GM23248 (cell line): ENCODE data around the gene RASAL2. TPM values are rescaled to one million over a fixed set of nuclear protein-coding genes. Genes with fewer than 3 reads are reported as not detected.

Experiments
- DNase-seq: peaks from one replicate; pipeline ENCODE4 v3.0.0-alpha.2; 2015
- H2AFZ ChIP-seq: fragments of 200-600 bp; sonication (generic); 2 replicates; pipeline ENCODE4 v1.6.1; 2016; ENCODE audit warnings: antibody characterized with exemption
- H3F3A ChIP-seq: fragments of 200-600 bp; sonication (generic); 2 replicates; pipeline ENCODE4 v1.6.1; 2016; ENCODE audit warnings: mild to moderate bottlenecking, antibody characterized with exemption, mixed run types; ENCODE audit not compliant: insufficient read depth
- H3K27ac ChIP-seq: fragments of 200-600 bp; sonication (generic); 2 replicates; pipeline ENCODE4 v1.5.1; 2016; ENCODE audit warnings: mild to moderate bottlenecking
- H3K27me3 ChIP-seq: fragments of 200-600 bp; sonication (generic); replicated peaks from 2 replicates; pipeline ENCODE4 v1.6.1; 2016; ENCODE audit warnings: mild to moderate bottlenecking; ENCODE audit not compliant: insufficient read depth
- H3K36me3 ChIP-seq: fragments of 200-600 bp; sonication (generic); 2 replicates; pipeline ENCODE4 v1.6.1; 2016; ENCODE audit warnings: low read depth, mild to moderate bottlenecking
- H3K4me1 ChIP-seq: fragments of 200-600 bp; sonication (generic); 2 replicates; pipeline ENCODE4 v1.6.1; 2016; ENCODE audit warnings: mild to moderate bottlenecking; ENCODE audit not compliant: insufficient read depth
- H3K4me2 ChIP-seq: fragments of 200-600 bp; sonication (generic); one replicate; pipeline ENCODE4 v1.6.1; 2016; ENCODE audit warnings: mild to moderate bottlenecking; ENCODE audit not compliant: unreplicated experiment
- H3K4me3 ChIP-seq: fragments of 200-600 bp; sonication (generic); 2 replicates; pipeline ENCODE4 v1.5.1; 2016; ENCODE audit warnings: mild to moderate bottlenecking
- H3K79me2 ChIP-seq: fragments of 200-600 bp; sonication (generic); 2 replicates; pipeline ENCODE4 v1.6.1; 2016; ENCODE audit warnings: mild to moderate bottlenecking; ENCODE audit not compliant: insufficient read depth
- H3K9ac ChIP-seq: fragments of 200-600 bp; sonication (generic); 2 replicates; pipeline ENCODE4 v1.6.1; 2016; ENCODE audit warnings: mild to moderate bottlenecking
- H3K9me2 ChIP-seq: fragments of 200-600 bp; sonication (generic); 2 replicates; pipeline ENCODE4 v1.6.1; 2016; ENCODE audit warnings: mixed run types, mild to moderate bottlenecking, moderate library complexity; ENCODE audit not compliant: insufficient read depth
- H3K9me3 ChIP-seq: fragments of 200-600 bp; sonication (generic); one replicate; pipeline ENCODE4 v1.6.1; 2017; ENCODE audit warnings: low read depth
- H4K20me1 ChIP-seq: fragments of 200-600 bp; sonication (generic); 2 replicates; pipeline ENCODE4 v1.6.0; 2016; ENCODE audit not compliant: insufficient read depth
- EZH2 ChIP-seq: fragments of 200-600 bp; sonication (generic); IDR thresholded peaks from 2 replicates; pipeline ENCODE4 v1.6.1; 2018; ENCODE audit warnings: antibody characterized with exemption, mild to moderate bottlenecking; ENCODE audit not compliant: insufficient read depth, poor library complexity, severe bottlenecking
- EZH2phosphoT487 ChIP-seq: fragments of 200-600 bp; sonication (generic); IDR thresholded peaks from 2 replicates; pipeline ENCODE4 v1.6.1; 2018; ENCODE audit warnings: antibody characterized with exemption, moderate library complexity, mild to moderate bottlenecking, low read depth; ENCODE audit not compliant: insufficient read depth
- whole genome bisulfite sequencing, 2 experiments: methylation state at CpG; one replicate each; pipeline ENCODE4 v1.1.6; 2015 to 2017; ENCODE audit warnings: low lambda C conversion rate in 2 of 2, low coverage in 1 of 2; ENCODE audit errors: missing lambda C conversion rate in 2 of 2; 5-methylcytosine and 5-hydroxymethylcytosine counted together
- in situ Hi-C: fragments of 300-500 bp; cut with MboI; formaldehyde crosslinking; loops from 2 replicates; pipeline ENCODE4 v1.15.0; 2020
- polyA plus RNA-seq: library from polyadenylated mRNA; unstranded; fragments of >200 nt; fragmentation: Nextera tagmentation; extraction: Ambion mirVana; gene quantifications from 2 replicates; pipeline ENCODE4 v1.2.1, GENCODE V29; 2016
- total RNA-seq: library from RNA; depleted of rRNA; stranded (reverse); fragments of >200 nt; shearing (Covaris generic); gene quantifications from 2 replicates; pipeline ENCODE4 v1.2.3, GENCODE V29; 2014

The RASAL2 gene
- total and polyA plus RNA-seq, 2 experiments from 2014 or later, result 10.1 to 23.1 TPM

DNA sequence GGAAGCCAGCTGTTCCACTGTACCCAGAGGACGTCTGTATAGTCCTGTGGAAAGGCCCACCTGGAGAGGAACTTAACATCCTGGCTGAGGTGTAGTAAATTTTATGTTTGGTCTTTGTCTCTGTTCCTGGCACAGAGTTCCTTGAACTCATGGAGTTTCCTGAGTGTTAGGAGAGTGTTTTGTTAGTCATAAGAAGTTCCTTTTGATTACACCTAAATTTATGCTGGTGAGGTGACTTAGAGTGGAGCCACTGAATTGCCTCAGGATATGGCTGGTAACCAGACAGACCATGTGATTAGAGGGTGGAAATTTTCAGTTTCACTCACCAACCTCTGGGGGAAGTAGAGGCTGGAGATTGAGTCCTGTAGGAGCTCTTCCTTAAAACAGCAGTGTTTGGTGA is 57.9 kb downstream of the RASAL2 start:
- Histone ChIP-seq H3K27ac (no peak overlapping the region), H2AFZ (no peak overlapping the region), H3K4me2 (no peak overlapping the region), H4K20me1 (no peaks in the 10 kb centered on the region), H3K36me3 (no peaks in the 10 kb centered on the region), H3K79me2 (peaks cover 100% of the 10 kb centered on the region), H3K4me1 (peaks cover 15% of the 10 kb centered on the region; the same call in 1 of the 2 replicates), H3K4me3 (no peak overlapping the region), H3K27me3 (no peaks in the 10 kb centered on the region), H3K9me2 (no peaks in the 10 kb centered on the region), H3K9ac (no peak overlapping the region), H3K9me3 (no peaks in the 10 kb centered on the region), H3F3A (no peaks in the 10 kb centered on the region)
- WGBS, 2 experiments, result 95 to 100% methylated on average over 1 of the region's 1 CpG
- peak; percentile 17 for DNase-seq
- TF ChIP-seq EZH2phosphoT487 (no peak), EZH2 (no peak)
- in situ Hi-C loops, result no loop called here

DNA sequence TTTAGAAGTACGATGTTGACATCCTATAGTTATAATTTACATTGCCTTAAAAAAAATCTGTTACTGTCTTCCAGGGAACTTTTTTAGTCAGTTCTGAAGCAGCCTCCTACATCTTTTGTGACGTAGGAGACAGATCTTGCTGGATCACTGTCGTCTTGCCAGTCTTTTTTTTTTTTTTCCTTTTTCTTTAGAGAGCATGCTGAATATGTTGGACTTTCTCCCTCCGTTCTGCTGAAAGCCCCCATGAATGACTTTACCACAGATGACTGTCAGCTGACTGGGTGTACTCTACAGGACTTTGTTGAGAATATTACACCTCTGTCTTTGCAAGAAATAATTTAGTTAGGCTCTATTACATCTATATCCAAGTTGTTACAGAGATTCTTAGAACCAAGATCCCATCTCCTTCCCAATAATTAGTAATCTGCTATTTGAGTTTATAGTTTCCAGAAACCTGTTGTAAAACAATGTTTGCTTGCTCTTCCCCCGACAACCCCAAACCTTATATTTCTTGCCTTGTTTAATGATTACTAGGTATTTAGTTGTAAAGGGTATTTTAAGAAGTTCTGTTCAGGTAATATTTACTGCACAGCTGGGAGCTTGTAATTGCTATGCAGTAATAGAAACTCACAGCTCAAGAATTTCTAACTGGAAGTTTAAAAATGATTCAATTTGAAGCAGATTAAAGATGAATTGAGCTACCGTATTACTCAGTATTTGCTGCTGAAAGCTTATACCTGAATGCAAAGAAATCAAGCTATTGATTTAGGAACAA is 61.8 kb downstream of the RASAL2 start:
- 94 to 98% methylated on average over 6 of the region's 6 CpGs for WGBS, 2 experiments
- DNase-seq, result peak; percentile 10
- Histone ChIP-seq H3K27me3 (no peaks in the 10 kb centered on the region), H3K4me1 (peaks cover 19% of the 10 kb centered on the region; the same call in 1 of the 2 replicates), H3K27ac (no peak overlapping the region), H3K9me3 (no peaks in the 10 kb centered on the region), H3K9ac (no peak overlapping the region), H2AFZ (no peak overlapping the region), H3K9me2 (no peaks in the 10 kb centered on the region), H3K4me2 (peak overlapping the region; percentile 13), H4K20me1 (no peaks in the 10 kb centered on the region; the same call in 1 of the 2 replicates), H3K4me3 (no peak overlapping the region), H3K36me3 (no peaks in the 10 kb centered on the region), H3F3A (0 out of 2 replicates have a peak, but pooled peaks cover 1% of the 10 kb centered on the region), H3K79me2 (peaks cover 100% of the 10 kb centered on the region)
- in situ Hi-C loops, result no loop called here
- TF ChIP-seq EZH2phosphoT487, result no peak
- TF ChIP-seq EZH2, result no peak

DNA sequence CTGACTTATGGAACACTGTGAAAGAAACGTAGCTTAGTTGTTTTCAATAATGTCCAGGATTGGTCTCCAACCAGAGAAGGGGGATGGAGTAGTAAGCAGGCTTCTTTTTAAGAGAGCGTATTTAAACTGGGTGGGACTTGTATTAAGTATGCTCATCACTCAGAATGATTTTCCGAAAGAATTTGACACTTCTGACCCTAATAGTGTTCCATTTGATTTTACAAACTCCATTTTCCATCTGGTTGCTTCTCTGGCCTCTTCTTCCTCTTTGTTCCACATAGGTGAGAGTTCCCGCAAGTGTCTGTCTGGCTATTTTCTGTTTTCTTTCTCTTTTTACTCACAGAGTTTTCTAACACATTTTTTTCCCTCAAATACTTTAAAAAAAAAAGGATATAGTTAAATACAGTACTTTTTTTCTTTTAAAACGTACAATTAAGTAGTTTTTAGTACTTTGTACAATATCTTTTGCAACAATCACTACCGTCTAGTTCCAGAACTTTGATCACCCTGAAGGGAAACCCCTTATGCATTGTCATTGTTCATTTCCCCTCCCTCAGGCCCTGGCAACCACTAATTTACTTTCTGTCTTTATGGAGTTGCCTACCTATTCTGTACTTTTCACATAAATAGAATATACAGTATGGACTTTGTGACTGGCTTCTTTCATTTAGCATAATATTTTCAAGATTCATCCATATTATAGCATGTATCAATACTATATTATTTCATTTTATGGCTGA is 67.0 kb downstream of the RASAL2 start:
- no peaks in the 10 kb centered on the region for H3K27me3 ChIP-seq
- TF ChIP-seq EZH2, result no peak
- no peak for TF ChIP-seq EZH2phosphoT487
- H3K9me3 ChIP-seq, result no peaks in the 10 kb centered on the region
- H3K4me3 ChIP-seq, result no peak overlapping the region
- in situ Hi-C loops, result no loop called here
- H3K9me2 ChIP-seq, result no peaks in the 10 kb centered on the region
- H3K4me2 ChIP-seq, result no peak overlapping the region
- 88 to 90% methylated on average over 6 of the region's 6 CpGs for WGBS, 2 experiments
- no peak for DNase-seq
- H3K79me2 ChIP-seq, result peaks cover 93% of the 10 kb centered on the region
- H3K27ac ChIP-seq, result no peak overlapping the region
- no peak overlapping the region for H2AFZ ChIP-seq
- H3F3A ChIP-seq, result 0 out of 2 replicates have a peak, but pooled peaks cover 11% of the 10 kb centered on the region
- H3K9ac ChIP-seq, result no peak overlapping the region
- peaks cover 13% of the 10 kb centered on the region; the same call in 1 of the 2 replicates for H3K4me1 ChIP-seq
- H3K36me3 ChIP-seq, result no peaks in the 10 kb centered on the region
- no peaks in the 10 kb centered on the region; the same call in 1 of the 2 replicates for H4K20me1 ChIP-seq

DNA sequence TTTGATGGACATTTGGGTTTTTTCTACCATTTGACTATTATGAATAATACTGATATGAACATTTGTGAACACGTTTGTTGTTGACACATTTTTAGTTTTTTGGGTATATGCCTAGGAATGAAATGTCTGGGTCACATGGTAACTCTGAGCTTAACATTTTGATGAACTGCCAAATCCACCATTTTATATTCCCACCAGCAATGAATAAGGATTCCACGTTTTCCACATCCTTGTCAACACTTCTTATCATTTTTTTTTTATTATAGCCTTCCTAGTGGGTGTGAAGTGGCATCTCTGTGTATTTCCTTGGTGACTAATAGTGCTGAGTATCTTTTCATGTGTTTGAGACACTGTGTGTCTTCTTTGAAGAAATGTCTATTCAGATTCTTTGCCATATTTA is 67.6 kb downstream of the RASAL2 start:
- Histone ChIP-seq H3K27me3 (no peaks in the 10 kb centered on the region), H3K36me3 (no peaks in the 10 kb centered on the region), H3K79me2 (peaks cover 93% of the 10 kb centered on the region), H3K9me3 (no peaks in the 10 kb centered on the region), H2AFZ (no peak overlapping the region), H3K9ac (no peak overlapping the region), H3K27ac (no peak overlapping the region), H3K4me1 (peaks cover 6% of the 10 kb centered on the region; the same call in 1 of the 2 replicates), H4K20me1 (no peaks in the 10 kb centered on the region; the same call in 1 of the 2 replicates), H3K4me2 (no peak overlapping the region), H3K9me2 (no peaks in the 10 kb centered on the region), H3K4me3 (no peak overlapping the region), H3F3A (0 out of 2 replicates have a peak, but pooled peaks cover 11% of the 10 kb centered on the region)
- in situ Hi-C loops, result no loop called here
- TF ChIP-seq EZH2 (no peak), EZH2phosphoT487 (no peak)
- peak; percentile 51 for DNase-seq
- WGBS, 2 experiments, result 33 to 39% methylated on average over 2 of the region's 2 CpGs
